Sigmoid colon (tissue), 4 donors: ENCODE results near the gene CASZ1.

ENCODE experiments used
- CTCF ChIP-seq, 4 experiments: fragments of 450-650 bp in 3 of 4; fragments of 200-600 bp in 1 of 4; IDR thresholded peaks; one replicate each; pipeline ENCODE4 v1.5.1; 2016 to 2019; ENCODE audit warnings: antibody characterized with exemption in 4 of 4, mild to moderate bottlenecking in 3 of 4, moderate library complexity in 2 of 4
- EP300 ChIP-seq, 4 donors: sonication (generic); formaldehyde crosslinking; IDR thresholded peaks; one replicate each; pipeline ENCODE4 v1.6.1; 2017; ENCODE audit warnings: antibody characterized with exemption in 4 of 4
- POLR2A ChIP-seq, 2 donors: fragments of 450-650 bp; IDR thresholded peaks; one replicate each; pipeline ENCODE4 v1.6.1; 2016; ENCODE audit warnings: antibody characterized with exemption in 2 of 2, mild to moderate bottlenecking in 2 of 2, moderate library complexity in 2 of 2
- POLR2AphosphoS5 ChIP-seq, 4 donors: sonication (generic); formaldehyde crosslinking; IDR thresholded peaks; one replicate each; pipeline ENCODE4 v1.6.1; 2017; ENCODE audit warnings: antibody characterized with exemption in 4 of 4

- TF ChIP-seq CTCF (IDR thresholded peaks at IDR 0.05) = no peak
- no peak for TF ChIP-seq POLR2AphosphoS5 (IDR thresholded peaks at IDR 0.05)
- no peak for TF ChIP-seq POLR2A (IDR thresholded peaks at IDR 0.05)
- TF ChIP-seq EP300 (IDR thresholded peaks at IDR 0.05) = no peak
These were observed 24.0 kb upstream of the CASZ1 start for GRCh38 chr1:10820422-10820821.
